Aorta (tissue), 5 donors: Measurements from ENCODE around the gene COX6B2. TPM values are rescaled to one million over a fixed set of nuclear protein-coding genes. Genes with fewer than 3 reads are reported as not detected.
A peak's percentile ranks its signal among the peaks of the same experiment; 100 is the strongest.

Experiments
- ATAC-seq: fragments of 200-7000 bp; cut with Tn5 transposase; one replicate; pipeline ENCODE4 v1.9.1; 2022; ENCODE audit warnings: moderate library complexity; ENCODE audit not compliant: low FRiP score
- DNase-seq, 2 donors: peaks; one replicate each; pipeline ENCODE4 v3.0.0-alpha.2; 2020
- H3K27ac ChIP-seq, 2 donors: one replicate each; pipeline ENCODE4 v1.5.1; 2013; ENCODE audit warnings: low read length in 2 of 2, mild to moderate bottlenecking in 2 of 2, moderate library complexity in 2 of 2, control low read depth in 1 of 2, inconsistent platforms in 1 of 2, low read depth in 1 of 2
- H3K27me3 ChIP-seq, 2 donors: one replicate each; pipeline ENCODE4 v1.6.1; 2013; ENCODE audit warnings: control low read depth in 1 of 2, low read length in 1 of 2, mild to moderate bottlenecking in 1 of 2, moderate library complexity in 1 of 2; ENCODE audit not compliant: insufficient read depth in 2 of 2, control insufficient read depth in 1 of 2
- H3K36me3 ChIP-seq, 2 donors: one replicate each; pipeline ENCODE4 v1.6.1; 2013; ENCODE audit warnings: control low read depth in 1 of 2, low read length in 1 of 2, mild to moderate bottlenecking in 1 of 2; ENCODE audit not compliant: insufficient read depth in 2 of 2, control insufficient read depth in 1 of 2
- H3K4me1 ChIP-seq, 2 donors: one replicate each; pipeline ENCODE4 v1.6.1; 2013; ENCODE audit warnings: low read length in 2 of 2, control low read depth in 1 of 2, mild to moderate bottlenecking in 1 of 2, moderate library complexity in 1 of 2; ENCODE audit not compliant: insufficient read depth in 2 of 2, control insufficient read depth in 1 of 2
- H3K4me3 ChIP-seq, 2 donors: one replicate each; pipeline ENCODE4 v1.5.1; 2013; ENCODE audit warnings: low read length in 2 of 2, control low read depth in 1 of 2, mild to moderate bottlenecking in 1 of 2
- H3K9me3 ChIP-seq: one replicate; pipeline ENCODE4 v1.6.1; 2013; ENCODE audit warnings: mild to moderate bottlenecking, low read length; ENCODE audit not compliant: control insufficient read depth
- WGBS, 2 donors: extraction: QIAGEN DNeasy Blood & Tissue Kit; methylation state at CpG; one replicate each; pipeline ENCODE4 v1.1.7; 2013; 5-methylcytosine and 5-hydroxymethylcytosine counted together
- intact Hi-C, 2 donors: fragments of 100-400 bp; cut with DNase I; formaldehyde crosslinking; loops; one replicate each; pipeline versions ENCODE4 v1.14.2 to v1.15.0; 2022
- polyA plus RNA-seq, 2 donors: library from polyadenylated mRNA; stranded (reverse); fragments of 200-250 nt; gene quantifications; one replicate each; pipeline ENCODE4 v1.2.3, GENCODE V29; 2013
- total RNA-seq, 2 donors: library from RNA; stranded (reverse); fragmentation: NEBNext Ultra II Directional; extraction: Animal tissue kit (Norgen Biotek cat#: 25700); gene quantifications; one replicate each; pipeline ENCODE4 v1.2.1, GENCODE V29; 2021
- donor health status: healthy with polysubstance abuse.
- donor health status: Bipolar disorder and iron deficiency.
- donor health status: DM: no; HTN: no; CAD: no.
- donor health status: DM: no; HTN: no; CAD: no.
- donor health status: DM: yes; HTN: yes; CAD: no.

Gene COX6B2
- total and polyA plus RNA-seq, 4 donors, result 0.19 to 0.99 TPM; not detected in 2

DNA sequence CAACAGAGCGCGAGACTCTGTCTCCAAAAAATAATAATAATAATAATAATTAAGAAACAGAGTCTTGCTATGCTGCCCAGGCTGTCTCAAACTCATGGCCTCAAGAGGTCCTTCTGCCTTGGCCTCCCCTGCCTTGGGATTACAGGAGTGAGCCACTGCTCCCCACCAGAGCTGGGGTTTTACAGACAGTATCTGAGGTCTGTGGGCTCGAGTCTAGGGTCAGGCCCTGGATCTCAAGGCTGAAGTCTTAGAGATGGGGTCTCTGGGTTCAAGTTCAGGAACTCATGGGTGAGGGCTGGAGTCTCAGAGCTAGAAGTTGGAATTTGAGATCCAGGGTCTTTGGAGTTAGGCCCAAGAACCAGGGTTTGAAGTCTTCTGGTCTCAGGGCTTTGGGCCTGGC, 12.3 kb upstream of the COX6B2 start:
- ATAC-seq (no peak), DNase-seq (no peak)
- 68 to 78% methylated on average over 3 of the region's 3 CpGs for WGBS, 2 donors
- intact Hi-C loops, result no loop called here
- H3K9me3 ChIP-seq, result no peaks in the 10 kb centered on the region
- no peak overlapping the region for H3K4me3 ChIP-seq
- H3K27ac ChIP-seq, result no peak overlapping the region
- H3K27me3 ChIP-seq, result no peaks in the 10 kb centered on the region
- no peaks in the 10 kb centered on the region for H3K4me1 ChIP-seq
- no peaks in the 10 kb centered on the region for H3K36me3 ChIP-seq

DNA sequence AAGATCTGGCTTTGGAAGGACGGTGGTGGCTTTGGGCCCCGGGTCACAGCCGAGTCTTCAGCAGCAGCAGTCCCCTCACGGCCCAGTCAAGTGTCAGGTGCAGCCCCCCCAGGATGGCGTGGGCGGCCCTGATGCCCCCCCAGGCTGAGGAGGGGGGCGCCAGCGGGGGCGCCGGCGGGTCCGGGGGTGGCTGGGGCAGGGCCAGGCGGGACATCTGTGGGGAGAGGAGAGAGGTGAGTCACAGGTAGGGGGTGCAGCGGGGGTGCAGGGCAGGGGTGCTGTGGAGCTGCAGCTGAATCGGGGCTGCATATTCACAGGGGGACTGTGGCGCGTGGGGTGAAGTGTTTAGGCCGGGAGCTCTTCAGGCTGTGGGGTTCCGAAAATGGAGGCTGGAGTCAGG, 11.4 kb upstream of the COX6B2 start:
- Histone ChIP-seq H3K27me3 (no peaks in the 10 kb centered on the region), H3K9me3 (no peaks in the 10 kb centered on the region), H3K27ac (no peak overlapping the region), H3K4me1 (no peaks in the 10 kb centered on the region), H3K4me3 (no peak overlapping the region), H3K36me3 (no peaks in the 10 kb centered on the region)
- intact Hi-C loops, result no loop called here
- 77 to 78% methylated on average over 18 to 19 of the region's 19 CpGs for WGBS, 2 donors
- ATAC-seq, result no peak
- peak in 1 of 2 donors; percentile 30 for DNase-seq

DNA sequence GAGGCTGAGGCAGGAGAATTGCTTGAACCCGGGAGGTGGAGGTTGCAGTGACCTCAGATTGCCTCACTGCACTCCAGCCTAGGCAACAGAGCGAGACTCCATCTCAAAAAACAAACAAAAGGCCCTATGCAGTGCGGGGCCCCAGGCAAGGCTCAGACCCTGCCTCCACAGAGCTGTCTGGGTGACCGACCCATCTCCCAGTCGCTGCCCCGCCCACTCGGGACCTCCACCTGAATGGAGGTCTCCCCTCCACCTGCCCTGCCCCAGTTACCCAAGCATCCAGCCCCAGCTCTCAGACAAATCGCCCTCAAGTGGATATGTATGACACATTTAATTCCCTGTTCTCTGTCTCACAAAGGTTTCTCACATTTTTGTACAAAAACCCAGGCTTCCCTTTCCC, 10.7 kb upstream of the COX6B2 start:
- ATAC-seq (no peak), DNase-seq (peak in 1 of 2 donors; percentile 34)
- no peaks in the 10 kb centered on the region for H3K36me3 ChIP-seq
- H3K27ac ChIP-seq, result no peak overlapping the region
- intact Hi-C loops, result no loop called here
- H3K27me3 ChIP-seq, result no peaks in the 10 kb centered on the region
- no peak overlapping the region for H3K4me3 ChIP-seq
- no peaks in the 10 kb centered on the region for H3K9me3 ChIP-seq
- 90 to 91% methylated on average over 8 of the region's 8 CpGs for WGBS, 2 donors
- no peaks in the 10 kb centered on the region for H3K4me1 ChIP-seq

DNA sequence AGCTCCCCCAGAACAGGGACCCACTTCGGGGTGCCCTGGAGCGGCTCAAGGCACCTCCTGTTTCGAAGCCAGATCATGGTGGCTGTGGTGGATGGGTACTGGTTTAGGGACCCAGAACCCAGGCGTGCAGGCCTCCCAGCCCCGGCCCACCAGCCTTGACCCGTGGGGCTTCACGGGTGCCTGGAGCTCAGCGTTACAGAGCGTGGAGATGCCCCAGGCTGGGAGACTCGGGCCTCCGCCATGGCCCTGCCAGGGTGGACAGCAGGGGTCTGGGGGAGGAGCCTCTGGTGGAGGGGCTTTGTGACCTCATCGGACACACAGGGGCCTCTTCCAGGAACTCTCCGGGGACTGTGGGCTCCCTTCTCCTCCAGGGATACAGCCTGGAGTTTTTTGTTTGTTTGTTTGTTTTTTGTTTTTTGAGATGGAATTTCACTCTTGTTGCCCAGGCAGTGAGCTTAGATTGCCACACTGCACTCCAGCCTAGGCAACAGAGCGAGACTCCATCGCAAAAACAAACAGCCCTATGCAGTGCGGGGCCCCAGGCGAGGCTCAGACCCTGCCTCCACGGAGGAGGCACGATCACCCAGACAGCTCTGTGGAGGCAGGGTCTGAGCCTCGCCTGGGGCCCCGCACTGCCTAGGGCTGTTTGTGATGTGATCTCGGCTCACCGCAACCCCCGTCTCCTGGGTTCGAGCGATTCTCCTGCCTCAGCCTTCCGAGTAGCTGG, 8.6 kb upstream of the COX6B2 start, which contains the start of gene GARIN5B:
TSS of gene GARIN5B (minus strand) at position 271 of the 727 bp plus-strand sequence. CDS start at position 77, 194 bp downstream.
- Histone ChIP-seq H3K4me1 (no peaks in the 10 kb centered on the region), H3K36me3 (no peaks in the 10 kb centered on the region), H3K27me3 (no peaks in the 10 kb centered on the region), H3K9me3 (no peaks in the 10 kb centered on the region), H3K4me3 (no peak within 1 kb of the TSS), H3K27ac (no peak within 1 kb of the TSS)
- intact Hi-C loops, result no loop called here
- WGBS, 2 donors, result 80 to 82% methylated on average over 27 of the region's 27 CpGs
- no peak for ATAC-seq
- peak in 1 of 2 donors; percentile 32 for DNase-seq

DNA sequence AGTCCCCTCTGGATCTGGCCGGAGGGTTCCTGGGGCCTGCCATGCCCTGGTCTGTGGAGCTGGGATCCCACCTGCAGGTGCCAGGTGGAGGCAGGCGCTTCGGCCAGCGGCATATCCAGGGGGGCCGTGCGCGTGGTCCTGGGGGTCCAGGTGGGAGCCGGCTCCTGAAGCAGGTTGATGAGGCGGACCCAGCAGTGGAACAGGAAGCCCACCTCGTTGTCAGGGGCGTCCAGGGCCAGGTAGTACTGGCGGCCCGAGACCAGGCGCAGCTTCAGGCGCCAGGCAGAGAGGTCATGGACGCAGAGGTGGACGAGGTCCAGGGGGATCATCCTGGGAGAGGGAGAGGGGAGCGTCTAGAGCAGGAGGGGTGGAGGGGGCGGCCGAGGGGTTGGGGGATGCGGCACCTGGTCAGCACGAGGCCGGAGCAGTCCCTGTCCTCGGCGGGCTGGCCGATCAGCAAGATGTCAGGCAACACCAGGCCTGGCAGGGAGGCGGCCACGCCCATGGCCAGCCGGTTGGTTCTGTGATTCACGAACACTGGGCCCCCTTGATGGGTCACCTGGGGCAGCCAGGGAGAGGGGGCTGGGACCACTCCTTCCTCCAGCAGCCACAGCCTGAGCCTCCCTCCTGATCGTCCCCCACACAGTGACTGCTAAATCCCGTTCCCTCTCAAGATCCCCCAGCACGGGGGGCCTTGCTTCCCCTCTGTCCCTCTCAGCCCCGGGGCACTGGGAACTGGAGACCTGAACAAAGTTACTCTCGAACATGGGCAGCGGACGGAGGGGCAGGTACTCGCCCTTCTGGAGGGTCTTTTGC, 7.9 kb upstream of the COX6B2 start:
- ATAC-seq (no peak), DNase-seq (peak; percentile 37 to 72)
- no peak overlapping the region for H3K27ac ChIP-seq
- no peaks in the 10 kb centered on the region for H3K27me3 ChIP-seq
- H3K36me3 ChIP-seq, result no peaks in the 10 kb centered on the region
- no peaks in the 10 kb centered on the region for H3K9me3 ChIP-seq
- H3K4me1 ChIP-seq, result no peaks in the 10 kb centered on the region
- intact Hi-C loops, result no loop called here
- H3K4me3 ChIP-seq, result no peak overlapping the region
- 74 to 75% methylated on average over 36 to 38 of the region's 38 CpGs for WGBS, 2 donors

DNA sequence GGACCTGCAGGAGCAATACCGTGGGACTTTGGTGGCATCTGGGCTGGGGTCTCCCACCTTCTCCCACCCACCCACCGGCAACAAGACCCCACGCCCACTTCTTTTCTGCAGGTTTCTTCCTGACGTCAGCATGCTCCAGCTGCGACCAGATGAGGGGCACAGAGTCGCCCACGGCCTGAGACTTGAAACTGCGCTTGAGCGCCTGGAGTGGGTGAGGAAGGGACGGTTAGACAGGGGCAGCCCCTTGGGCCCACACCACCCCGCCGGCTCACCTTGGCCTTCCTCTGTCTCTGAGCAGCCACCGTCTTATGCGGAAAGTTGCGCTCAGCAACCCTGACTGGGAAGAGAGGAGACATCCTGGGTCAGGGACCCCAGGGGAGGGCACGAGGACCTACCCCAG, 6.4 kb upstream of the COX6B2 start:
- Histone ChIP-seq H3K9me3 (no peaks in the 10 kb centered on the region), H3K36me3 (no peaks in the 10 kb centered on the region), H3K27me3 (no peaks in the 10 kb centered on the region), H3K4me3 (no peak overlapping the region), H3K27ac (no peak overlapping the region), H3K4me1 (no peaks in the 10 kb centered on the region)
- DNase-seq (no peak), ATAC-seq (no peak)
- WGBS, 2 donors, result 94 to 97% methylated on average over 16 of the region's 16 CpGs
- intact Hi-C loops, result no loop called here

DNA sequence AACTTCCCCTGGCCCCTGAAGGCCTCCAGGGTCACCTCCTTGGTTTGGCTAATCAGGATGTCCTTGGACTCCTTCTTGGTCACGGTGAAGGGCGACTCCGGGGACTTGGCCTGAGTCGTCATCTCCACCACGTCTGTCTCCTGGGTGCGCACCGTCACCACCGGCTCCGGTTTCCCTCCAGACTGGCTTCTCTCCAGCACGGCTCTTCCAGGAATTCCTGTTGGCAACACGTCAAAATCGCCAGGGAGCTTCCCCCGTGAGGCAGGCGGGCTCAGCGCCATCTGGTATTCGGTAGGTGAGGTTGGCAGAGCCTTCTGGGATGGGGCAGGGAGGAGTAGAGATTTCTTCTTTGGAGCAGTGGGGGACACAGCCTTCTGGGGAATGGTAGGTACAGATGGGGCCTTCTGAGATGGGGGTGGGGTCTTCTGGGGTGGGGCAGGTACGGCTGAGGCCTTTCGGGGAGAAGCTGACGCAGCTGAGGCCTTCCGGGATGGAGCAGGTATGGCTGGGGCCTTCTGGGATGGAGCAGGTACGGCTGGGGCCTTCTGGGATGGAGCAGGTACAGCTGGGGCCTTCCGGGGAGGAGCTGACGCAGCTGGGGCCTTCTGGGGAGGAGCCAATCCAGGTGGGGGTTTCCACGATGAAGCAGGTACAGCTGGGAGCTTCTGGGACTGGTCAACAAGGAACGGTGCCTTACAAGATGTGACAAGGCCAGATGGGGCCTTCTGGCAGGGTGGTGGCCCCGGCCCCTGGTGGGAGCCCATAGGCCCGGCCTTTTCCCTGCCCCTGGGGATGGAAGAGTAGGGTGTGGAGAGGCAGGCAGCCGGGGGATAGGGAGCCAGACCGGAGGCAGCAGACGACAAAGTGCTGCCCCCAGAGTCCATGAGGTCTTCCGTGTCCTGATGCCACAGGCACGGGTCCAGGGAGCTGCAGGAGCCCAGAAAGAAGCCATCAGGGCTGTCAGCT, 4.7 kb upstream of the COX6B2 start:
- Histone ChIP-seq H3K27me3 (no peaks in the 10 kb centered on the region), H3K4me3 (no peak overlapping the region), H3K9me3 (no peaks in the 10 kb centered on the region), H3K27ac (no peak overlapping the region), H3K4me1 (no peaks in the 10 kb centered on the region), H3K36me3 (no peaks in the 10 kb centered on the region)
- no peak for DNase-seq
- intact Hi-C loops, result no loop called here
- 81 to 82% methylated on average over 31 to 32 of the region's 32 CpGs for WGBS, 2 donors
- ATAC-seq, result no peak

DNA sequence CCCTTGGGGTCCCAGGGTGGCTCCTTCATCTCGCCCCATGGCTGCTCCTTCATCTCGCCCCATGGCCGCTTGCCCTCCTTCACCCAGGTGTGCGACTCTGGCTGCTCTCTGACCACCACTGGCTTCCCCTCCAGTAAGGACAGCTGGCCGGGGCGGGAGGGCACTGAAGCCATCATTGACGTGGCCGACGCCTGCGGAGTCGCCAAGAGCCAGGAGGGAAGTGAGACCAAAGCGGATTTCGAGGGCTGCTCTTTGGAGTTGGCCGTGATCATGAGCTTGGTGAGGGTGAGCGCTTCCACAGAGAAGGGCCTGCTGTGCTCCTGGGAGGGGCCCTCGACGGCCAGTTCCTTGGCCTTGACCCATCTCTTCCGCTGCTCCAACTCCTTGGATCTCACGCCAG, 4.0 kb upstream of the COX6B2 start:
- no peaks in the 10 kb centered on the region for H3K36me3 ChIP-seq
- no peaks in the 10 kb centered on the region for H3K4me1 ChIP-seq
- ATAC-seq (no peak), DNase-seq (no peak)
- intact Hi-C loops, result no loop called here
- 88 to 91% methylated on average over 19 of the region's 19 CpGs for WGBS, 2 donors
- no peak overlapping the region for H3K27ac ChIP-seq
- H3K4me3 ChIP-seq, result no peak overlapping the region
- no peaks in the 10 kb centered on the region for H3K27me3 ChIP-seq
- H3K9me3 ChIP-seq, result no peaks in the 10 kb centered on the region
